Vagina (tissue), 2 donors: ENCODE data around the gene DDA1.

ENCODE experiments used
- POLR2A ChIP-seq, 2 donors: fragments of 450-650 bp; IDR thresholded peaks; one replicate each; pipeline ENCODE4 v1.6.1; 2017; ENCODE audit warnings: antibody characterized with exemption in 2 of 2, mild to moderate bottlenecking in 2 of 2, moderate library complexity in 2 of 2
- TF ChIP-seq, protein P1 (sequence below), 3 experiments: fragments of 450-650 bp in 2 of 3; fragments of 200-600 bp in 1 of 3; sonication (generic) in 1 of 3; IDR thresholded peaks; one replicate each; pipeline ENCODE4 v1.5.1; 2017 to 2019; ENCODE audit warnings: antibody characterized with exemption in 3 of 3, mild to moderate bottlenecking in 2 of 3, moderate library complexity in 2 of 3

DNA sequence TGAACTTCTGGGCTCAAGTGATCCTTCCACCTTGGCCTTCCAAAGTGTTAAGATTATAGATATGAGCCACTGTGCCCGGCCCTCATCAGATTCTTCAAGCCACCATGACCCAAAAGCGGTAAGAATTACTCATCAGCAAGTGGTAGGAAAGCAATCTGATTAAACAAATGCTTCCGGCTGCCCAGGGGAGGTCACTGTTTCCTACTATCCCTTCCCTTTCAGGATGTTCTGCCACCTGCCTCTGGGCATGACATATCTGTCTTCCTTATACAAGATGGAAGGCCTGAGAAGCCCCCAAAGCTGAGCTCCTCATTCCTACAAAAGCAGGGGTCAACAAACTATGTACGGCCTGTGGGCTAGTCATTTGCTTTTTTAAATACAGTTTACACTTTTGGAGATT is 13.1 kb upstream of the DDA1 start:
- TF ChIP-seq, protein P1, sequence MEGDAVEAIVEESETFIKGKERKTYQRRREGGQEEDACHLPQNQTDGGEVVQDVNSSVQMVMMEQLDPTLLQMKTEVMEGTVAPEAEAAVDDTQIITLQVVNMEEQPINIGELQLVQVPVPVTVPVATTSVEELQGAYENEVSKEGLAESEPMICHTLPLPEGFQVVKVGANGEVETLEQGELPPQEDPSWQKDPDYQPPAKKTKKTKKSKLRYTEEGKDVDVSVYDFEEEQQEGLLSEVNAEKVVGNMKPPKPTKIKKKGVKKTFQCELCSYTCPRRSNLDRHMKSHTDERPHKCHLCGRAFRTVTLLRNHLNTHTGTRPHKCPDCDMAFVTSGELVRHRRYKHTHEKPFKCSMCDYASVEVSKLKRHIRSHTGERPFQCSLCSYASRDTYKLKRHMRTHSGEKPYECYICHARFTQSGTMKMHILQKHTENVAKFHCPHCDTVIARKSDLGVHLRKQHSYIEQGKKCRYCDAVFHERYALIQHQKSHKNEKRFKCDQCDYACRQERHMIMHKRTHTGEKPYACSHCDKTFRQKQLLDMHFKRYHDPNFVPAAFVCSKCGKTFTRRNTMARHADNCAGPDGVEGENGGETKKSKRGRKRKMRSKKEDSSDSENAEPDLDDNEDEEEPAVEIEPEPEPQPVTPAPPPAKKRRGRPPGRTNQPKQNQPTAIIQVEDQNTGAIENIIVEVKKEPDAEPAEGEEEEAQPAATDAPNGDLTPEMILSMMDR (IDR thresholded peaks at IDR 0.05): no peak
- no peak for TF ChIP-seq POLR2A (IDR thresholded peaks at IDR 0.05)
